GM23338 (cell line): ENCODE results near the gene FAM168B. TPM values are rescaled to one million over a fixed set of nuclear protein-coding genes. Genes with fewer than 3 reads are reported as not detected.
A peak's percentile ranks its signal among the peaks of the same experiment; 100 is the strongest.

Experiments
- ATAC-seq: fragments of 200-7000 bp; cut with Tn5 transposase; 3 replicates; pipeline ENCODE4 v1.9.1; 2020
- DNase-seq: peaks from one replicate; pipeline ENCODE4 v3.0.0-alpha.2; 2015; ENCODE audit warnings: low spot score
- H2AFZ ChIP-seq: fragments of 200-600 bp; sonication (generic); 2 replicates; pipeline ENCODE4 v1.8.0; 2016; ENCODE audit warnings: antibody characterized with exemption, mild to moderate bottlenecking, moderate library complexity
- H3F3A ChIP-seq: fragments of 200-600 bp; sonication (generic); replicated peaks from 2 replicates; pipeline ENCODE4 v1.8.0; 2017; ENCODE audit warnings: antibody characterized with exemption, mixed run types, low read depth
- H3K27ac ChIP-seq: fragments of 200-600 bp; sonication (generic); 2 replicates; pipeline ENCODE4 v1.6.1; 2016; ENCODE audit warnings: low read depth
- H3K27me3 ChIP-seq: fragments of 200-600 bp; sonication (generic); 2 replicates; pipeline ENCODE4 v1.8.0; 2016; ENCODE audit warnings: mild to moderate bottlenecking, mixed run types, moderate library complexity; ENCODE audit not compliant: insufficient read depth
- H3K36me3 ChIP-seq: fragments of 200-600 bp; sonication (generic); 2 replicates; pipeline ENCODE4 v1.8.0; 2016; ENCODE audit warnings: mild to moderate bottlenecking; ENCODE audit not compliant: insufficient read depth
- H3K4me1 ChIP-seq: fragments of 200-600 bp; sonication (generic); 2 replicates; pipeline ENCODE4 v1.8.0; 2016; ENCODE audit warnings: mild to moderate bottlenecking, moderate library complexity; ENCODE audit not compliant: insufficient read depth
- H3K4me2 ChIP-seq: fragments of 200-600 bp; sonication (generic); 2 replicates; pipeline ENCODE4 v1.7.1; 2017; ENCODE audit warnings: mixed run types
- H3K4me3 ChIP-seq: fragments of 200-600 bp; sonication (generic); 2 replicates; pipeline ENCODE4 v1.6.1; 2016; ENCODE audit warnings: mixed run types
- H3K79me2 ChIP-seq: fragments of 200-600 bp; sonication (generic); replicated peaks from 2 replicates; pipeline ENCODE4 v1.8.0; 2017; ENCODE audit warnings: mild to moderate bottlenecking; ENCODE audit not compliant: insufficient read depth
- H3K9me2 ChIP-seq: fragments of 200-600 bp; sonication (generic); 2 replicates; pipeline ENCODE4 v1.8.0; 2017; ENCODE audit not compliant: insufficient read depth
- H4K20me1 ChIP-seq: fragments of 200-600 bp; sonication (generic); replicated peaks from 2 replicates; pipeline ENCODE4 v1.8.0; 2017; ENCODE audit warnings: mild to moderate bottlenecking; ENCODE audit not compliant: insufficient read depth
- H3K27ac Mint-ChIP-seq: 2 replicates; pipeline ENCODE4 v1.8.0; 2020; ENCODE audit warnings: inconsistent platforms, mild to moderate bottlenecking, moderate library complexity, mixed read lengths
- H3K27me3 Mint-ChIP-seq: 3 replicates; pipeline ENCODE4 v1.8.0; 2022; ENCODE audit warnings: low read depth, mild to moderate bottlenecking, moderate library complexity, mixed read lengths, inconsistent platforms; ENCODE audit not compliant: insufficient read depth, poor library complexity
- H3K36me3 Mint-ChIP-seq: 3 replicates; pipeline ENCODE4 v1.8.0; 2021; ENCODE audit warnings: low read depth, mild to moderate bottlenecking, inconsistent platforms, moderate library complexity, mixed read lengths
- H3K4me1 Mint-ChIP-seq: 3 replicates; pipeline ENCODE4 v1.8.0; 2020; ENCODE audit warnings: mild to moderate bottlenecking, inconsistent platforms, mixed read lengths
- H3K4me3 Mint-ChIP-seq: 3 replicates; pipeline ENCODE4 v1.8.0; 2021; ENCODE audit warnings: moderate library complexity, mild to moderate bottlenecking, inconsistent platforms, mixed read lengths
- H3K9me3 Mint-ChIP-seq: 3 replicates; pipeline ENCODE4 v1.8.0; 2020; ENCODE audit warnings: moderate library complexity, mild to moderate bottlenecking, inconsistent platforms, mixed read lengths
- CREB1 ChIP-seq: fragments of 250-450 bp; sonication (Bioruptor Pico); IDR thresholded peaks from 2 replicates; pipeline ENCODE4 v1.5.0; 2020; ENCODE audit warnings: low read depth, mild to moderate bottlenecking, moderate library complexity
- CTCF ChIP-seq, 2 experiments: fragments of 200-600 bp in 1 of 2; sonication (generic) in 1 of 2; conservative IDR thresholded peaks; 2 replicates each; pipeline versions ENCODE4 v1.5.1 to v1.6.1; 2016 to 2017; ENCODE audit warnings: antibody characterized with exemption in 2 of 2, low read depth in 2 of 2, mild to moderate bottlenecking in 2 of 2, moderate library complexity in 1 of 2
- ETS1 ChIP-seq: IDR thresholded peaks from 2 replicates; pipeline ENCODE4 v1.6.1; 2016; ENCODE audit warnings: antibody characterized with exemption
- EZH2 ChIP-seq: fragments of 200-600 bp; sonication (generic); IDR thresholded peaks from one replicate; pipeline ENCODE4 v1.8.0; 2017; ENCODE audit warnings: antibody characterized with exemption, mild to moderate bottlenecking, low read depth; ENCODE audit not compliant: unreplicated experiment
- EZH2phosphoT487 ChIP-seq: fragments of 200-600 bp; sonication (generic); IDR thresholded peaks from one replicate; pipeline ENCODE4 v1.8.1; 2018; ENCODE audit warnings: antibody characterized with exemption; ENCODE audit not compliant: unreplicated experiment
- JUNB ChIP-seq: IDR thresholded peaks from one replicate; pipeline ENCODE4 v1.6.1; 2016; ENCODE audit warnings: antibody characterized with exemption; ENCODE audit not compliant: unreplicated experiment
- NANOG ChIP-seq: IDR thresholded peaks from 2 replicates; pipeline ENCODE4 v1.6.1; 2016; ENCODE audit warnings: antibody characterized with exemption, borderline replicate concordance
- POLR2AphosphoS5 ChIP-seq: IDR thresholded peaks from 2 replicates; pipeline ENCODE4 v1.6.1; 2016; ENCODE audit warnings: antibody characterized with exemption, low read depth
- REST ChIP-seq: IDR thresholded peaks from one replicate; pipeline ENCODE4 v1.6.1; 2018; ENCODE audit warnings: antibody characterized with exemption; ENCODE audit not compliant: unreplicated experiment
- STAT1 ChIP-seq: IDR thresholded peaks from one replicate; pipeline ENCODE4 v1.6.1; 2016; ENCODE audit warnings: antibody characterized with exemption; ENCODE audit not compliant: unreplicated experiment
- ZNF114 ChIP-seq: fragments of 250-450 bp; sonication (Bioruptor Pico); IDR thresholded peaks from 2 replicates; pipeline ENCODE4 v1.5.0; 2020; ENCODE audit warnings: mild to moderate bottlenecking, moderate library complexity
- ZNF331 ChIP-seq: fragments of 250-450 bp; sonication (Bioruptor Pico); IDR thresholded peaks from 2 replicates; pipeline ENCODE4 v1.5.0; 2020; ENCODE audit warnings: low read depth, mild to moderate bottlenecking, moderate library complexity
- ZNF462 ChIP-seq: fragments of 250-450 bp; sonication (Bioruptor Pico); IDR thresholded peaks from 2 replicates; pipeline ENCODE4 v1.5.0; 2020; ENCODE audit warnings: mild to moderate bottlenecking, moderate library complexity
- polyA plus RNA-seq: library from polyadenylated mRNA; unstranded; fragments of >200 nt; fragmentation: Nextera tagmentation; extraction: Ambion mirVana; gene quantifications from 2 replicates; pipeline ENCODE4 v1.2.1, GENCODE V29; 2016
- total RNA-seq: library from RNA; depleted of rRNA; stranded (reverse); fragments of >200 nt; shearing (Covaris generic); gene quantifications from 2 replicates; pipeline ENCODE4 v1.2.3, GENCODE V29; 2014

The FAM168B gene
- total and polyA plus RNA-seq, 2 experiments from 2014 or later = 18.8 to 76.8 TPM

- H3K4me2 ChIP-seq = peak overlapping the region; percentile 76; the same call in 1 of the 2 replicates
These were observed 57.4 kb downstream of the FAM168B start for GRCh38 chr2:131035826-131036231.

More at GRCh38 chr2:131035826-131036231, 57.4 kb downstream of the FAM168B start:
- H3K36me3 ChIP-seq = no peaks in the 10 kb centered on the region
- no peaks in the 10 kb centered on the region for H3K79me2 ChIP-seq
- peaks cover 42% of the 10 kb centered on the region for H3K27me3 Mint-ChIP-seq
- no peak overlapping the region for H3K27ac ChIP-seq
- H3K4me3 Mint-ChIP-seq = peak overlapping the region; percentile 68
- peaks cover 3% of the 10 kb centered on the region; the same call in 2 of the 3 replicates for H3K4me1 Mint-ChIP-seq
- H3F3A ChIP-seq = no peaks in the 10 kb centered on the region
- H2AFZ ChIP-seq = peak overlapping the region; percentile 88
- peaks cover 29% of the 10 kb centered on the region for H3K27me3 ChIP-seq
- no peak overlapping the region for H3K27ac Mint-ChIP-seq
- no peaks in the 10 kb centered on the region for H3K9me3 Mint-ChIP-seq
- no peaks in the 10 kb centered on the region for H4K20me1 ChIP-seq
- no peaks in the 10 kb centered on the region for H3K36me3 Mint-ChIP-seq
- peaks cover 6% of the 10 kb centered on the region; the same call in 1 of the 2 replicates for H3K4me1 ChIP-seq
- no peak for TF ChIP-seq NANOG
- no peak for TF ChIP-seq POLR2AphosphoS5
- no peak for TF ChIP-seq ETS1
- TF ChIP-seq REST = no peak
- TF ChIP-seq CREB1 (CRISPR knock-in tag) = no peak
- no peak for TF ChIP-seq STAT1
- TF ChIP-seq EZH2 = no peak
- TF ChIP-seq CTCF (conservative IDR thresholded peaks at IDR 0.05; ENCODE audit: low read depth in 2 of 2) = no peak
- TF ChIP-seq ZNF114 (CRISPR knock-in tag) = no peak
- no peak for TF ChIP-seq EZH2phosphoT487
- no peak for TF ChIP-seq ZNF462 (CRISPR knock-in tag)
- TF ChIP-seq JUNB = no peak
- no peak for TF ChIP-seq ZNF331
- DNase-seq (no peak), ATAC-seq (no peak)
- no peaks in the 10 kb centered on the region for H3K9me2 ChIP-seq
- peak overlapping the region; percentile 64 for H3K4me3 ChIP-seq
